HG03460 (cell line): Measurements from ENCODE around the gene AMOTL1.

ENCODE experiments used
- ATAC-seq: cut with Tn5 transposase; IDR thresholded peaks from one replicate; pipeline ENCODE4 v1.9.1; 2021; ENCODE audit not compliant: unreplicated experiment

Gene AMOTL1

GRCh38 chr11:94767701-94768601, at the start of gene AMOTL1:
Gene AMOTL1 (plus strand): TSS chr11:94768356. CDS start chr11:94768512, 156 bp downstream.
- peak; percentile 86 for ATAC-seq

- no peak for ATAC-seq
These were observed 48.3 kb upstream of the AMOTL1 start for GRCh38 chr11:94719876-94720275.

- ATAC-seq, result no peak
These were observed 46.4 kb upstream of the AMOTL1 start for GRCh38 chr11:94721565-94722292.

GRCh38 chr11:94722735-94723134, 45.4 kb upstream of the AMOTL1 start:
- ATAC-seq, result no peak

GRCh38 chr11:94725097-94725496, 43.1 kb upstream of the AMOTL1 start:
- ATAC-seq, result no peak

- ATAC-seq, result no peak
These were observed 40.3 kb upstream of the AMOTL1 start for GRCh38 chr11:94727819-94728218.

- ATAC-seq, result no peak
These were observed 39.6 kb upstream of the AMOTL1 start for GRCh38 chr11:94728541-94728940.

- ATAC-seq, result no peak
These were observed 39.0 kb upstream of the AMOTL1 start for GRCh38 chr11:94728966-94729751.

GRCh38 chr11:94730153-94730552, 38.0 kb upstream of the AMOTL1 start:
- ATAC-seq, result no peak

GRCh38 chr11:94731880-94732601, 36.1 kb upstream of the AMOTL1 start:
- no peak for ATAC-seq

- ATAC-seq, result no peak
These were observed 35.4 kb upstream of the AMOTL1 start for GRCh38 chr11:94732617-94733281.

- ATAC-seq, result no peak
These were observed 33.4 kb upstream of the AMOTL1 start for GRCh38 chr11:94734563-94735275.

- no peak for ATAC-seq
These were observed 32.2 kb upstream of the AMOTL1 start for GRCh38 chr11:94735907-94736306.

- no peak for ATAC-seq
These were observed 31.0 kb upstream of the AMOTL1 start for GRCh38 chr11:94737171-94737611.

- no peak for ATAC-seq
These were observed 29.4 kb upstream of the AMOTL1 start for GRCh38 chr11:94738746-94739145.

- ATAC-seq, result no peak
These were observed 28.8 kb upstream of the AMOTL1 start for GRCh38 chr11:94739331-94739730.

GRCh38 chr11:94740083-94741021, 27.8 kb upstream of the AMOTL1 start:
- ATAC-seq, result peak; percentile 25

GRCh38 chr11:94741022-94741679, 27.0 kb upstream of the AMOTL1 start:
- peak; percentile 62 for ATAC-seq
